ENCODE data around the gene ZDHHC9.

GRCh38 chrX:129768186-129768585 lies 75.5 kb downstream of the ZDHHC9 start:
- TF ChIP-seq CTCF (IDR thresholded peaks at IDR 0.05): no peak
- no peak for TF ChIP-seq POLR2AphosphoS5 (IDR thresholded peaks at IDR 0.05)
